Measurements from ENCODE around the gene MTARC1.

The MTARC1 gene

DNA sequence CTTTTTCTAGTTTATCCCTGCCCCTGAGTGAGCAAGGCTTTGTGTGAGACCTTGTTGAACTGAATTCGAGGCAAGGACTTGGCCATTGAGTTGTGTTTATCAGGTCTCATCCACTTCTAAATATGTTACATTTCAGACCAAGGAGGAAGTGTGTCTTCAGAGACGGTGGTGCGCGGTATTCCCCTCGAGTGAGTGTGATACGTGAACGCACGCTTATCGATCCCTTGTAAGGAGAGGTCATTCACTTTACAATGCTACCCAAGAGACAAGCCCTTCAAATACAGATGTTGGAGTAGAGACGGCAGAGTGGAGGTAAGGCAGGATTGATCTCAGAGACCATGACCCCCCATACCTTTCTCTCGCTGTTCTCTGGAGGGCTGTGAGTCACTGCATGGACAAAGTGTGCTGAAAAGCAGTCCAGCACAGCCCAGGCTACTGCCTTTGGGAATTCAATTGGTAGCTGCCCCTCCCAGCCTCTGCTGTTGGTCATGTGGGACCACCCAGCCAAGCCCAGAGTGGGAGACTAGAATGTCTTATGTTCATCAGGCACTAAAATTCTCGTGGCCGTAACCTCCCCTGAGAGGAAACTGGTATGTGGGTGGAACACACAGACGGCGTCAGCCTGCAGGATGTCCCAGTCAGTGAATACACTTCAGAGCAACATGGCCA is 16.3 kb upstream of the MTARC1 start:
- no peak for DNase-seq (ENCODE audit: low read depth)

DNA sequence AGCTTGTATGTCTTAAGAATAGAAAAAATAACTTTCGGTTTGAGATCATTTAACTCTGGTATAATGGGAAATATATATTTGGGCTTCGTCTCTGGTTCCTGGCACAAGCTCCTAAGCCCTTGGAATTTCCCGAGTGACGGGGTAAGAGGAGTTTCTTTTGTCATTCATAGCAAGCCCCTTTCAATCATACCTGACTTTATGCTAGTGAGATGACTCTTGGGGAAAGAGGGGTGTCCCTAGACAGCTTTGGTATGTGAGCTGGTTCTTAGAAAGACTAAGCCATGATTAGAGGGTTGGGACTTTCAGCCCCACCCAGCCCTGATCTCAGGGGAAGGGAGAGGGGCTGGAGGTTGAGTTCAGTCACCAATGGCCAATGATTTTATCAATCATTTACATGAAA is 13.9 kb upstream of the MTARC1 start:
- DNase-seq (ENCODE audit: low read depth) = no peak

GRCh38 chr1:220775240-220775853 is 11.4 kb upstream of the MTARC1 start:
- no peak for DNase-seq (ENCODE audit: low read depth)

- DNase-seq (ENCODE audit: low read depth) = no peak
Observed at GRCh38 chr1:220776254-220776653, 10.5 kb upstream of the MTARC1 start.

- DNase-seq (ENCODE audit: low read depth) = peak; percentile 31
Observed at GRCh38 chr1:220776720-220777326, 9.9 kb upstream of the MTARC1 start.

- DNase-seq (ENCODE audit: low read depth) = no peak
Observed at GRCh38 chr1:220783453-220783852, 3.3 kb upstream of the MTARC1 start.

DNA sequence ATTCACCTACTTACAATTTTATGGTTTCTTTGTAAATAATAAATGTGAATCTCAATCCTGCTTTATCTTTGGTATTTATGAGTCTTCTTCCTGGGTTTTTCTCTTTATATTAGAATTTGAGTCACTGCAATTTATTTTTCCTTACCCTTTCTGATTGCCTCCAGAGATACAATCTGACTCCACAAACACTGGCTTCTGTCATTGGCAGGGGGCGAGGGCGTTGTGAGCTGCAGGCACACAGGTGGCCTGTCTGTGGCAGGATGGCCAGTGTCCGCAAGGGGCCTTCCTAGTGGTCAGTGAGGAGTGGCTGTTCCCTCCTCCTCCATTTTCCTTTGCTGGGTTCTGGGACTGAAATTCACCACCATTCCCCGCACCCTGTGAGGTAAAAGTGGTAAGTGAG is 2.0 kb upstream of the MTARC1 start:
- DNase-seq (ENCODE audit: low read depth) = no peak

GRCh38 chr1:220785166-220786056 is 1.3 kb upstream of the MTARC1 start:
- DNase-seq (ENCODE audit: low read depth) = no peak

- no peak for DNase-seq (ENCODE audit: low read depth)
Observed at GRCh38 chr1:220786057-220786336, 716 bp upstream of the MTARC1 start.

- no peak for DNase-seq (ENCODE audit: low read depth)
Observed at GRCh38 chr1:220787069-220787619, 431 bp downstream of the MTARC1 start.

DNA sequence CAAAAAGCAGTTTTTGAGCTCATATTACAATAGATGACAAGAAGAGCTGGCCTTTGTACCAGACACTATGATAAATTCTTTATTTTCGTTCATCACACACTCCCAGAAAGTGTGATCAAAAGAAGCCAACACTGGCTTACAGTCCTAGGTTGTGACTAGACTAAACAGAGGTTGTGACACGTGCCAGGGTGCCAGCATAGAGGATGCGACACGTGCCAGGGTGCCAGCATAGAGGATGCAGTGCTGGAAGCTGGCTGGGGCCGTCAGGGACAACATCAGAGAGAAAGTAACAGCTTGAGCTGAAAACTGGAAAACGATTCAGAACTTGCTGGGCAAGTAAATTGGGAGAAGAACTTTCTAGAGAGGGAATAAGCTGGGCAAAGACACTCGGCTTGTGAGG is 2.2 kb downstream of the MTARC1 start:
- DNase-seq (ENCODE audit: low read depth) = no peak

DNA sequence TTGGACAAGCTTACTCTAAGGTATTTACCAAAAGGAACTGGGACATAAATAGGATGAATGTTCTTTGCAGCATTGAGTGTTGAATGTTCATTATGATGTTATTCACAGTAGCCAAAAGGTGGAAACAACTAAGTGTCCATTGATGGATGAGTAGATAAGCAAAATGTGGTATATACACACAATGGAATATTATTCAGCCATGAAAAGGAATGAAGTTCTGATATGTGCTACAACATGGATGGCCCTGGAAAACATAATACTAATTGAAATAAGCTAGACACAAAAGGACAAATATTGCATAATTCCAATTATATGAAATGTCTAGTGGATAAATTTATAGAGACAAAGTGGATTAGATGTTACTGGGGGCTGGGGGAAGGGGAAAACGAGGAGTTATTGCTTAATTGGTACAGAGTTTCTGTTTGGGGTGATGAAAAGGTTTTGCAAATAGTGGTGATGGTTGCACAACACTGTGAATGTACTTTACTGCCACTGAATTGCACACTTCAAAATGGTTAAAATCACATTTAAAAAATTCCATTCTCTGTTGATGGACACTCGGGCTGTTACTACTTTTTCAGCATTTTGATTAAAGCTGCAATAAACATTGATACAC is 2.9 kb downstream of the MTARC1 start:
- DNase-seq (ENCODE audit: low read depth) = no peak

DNA sequence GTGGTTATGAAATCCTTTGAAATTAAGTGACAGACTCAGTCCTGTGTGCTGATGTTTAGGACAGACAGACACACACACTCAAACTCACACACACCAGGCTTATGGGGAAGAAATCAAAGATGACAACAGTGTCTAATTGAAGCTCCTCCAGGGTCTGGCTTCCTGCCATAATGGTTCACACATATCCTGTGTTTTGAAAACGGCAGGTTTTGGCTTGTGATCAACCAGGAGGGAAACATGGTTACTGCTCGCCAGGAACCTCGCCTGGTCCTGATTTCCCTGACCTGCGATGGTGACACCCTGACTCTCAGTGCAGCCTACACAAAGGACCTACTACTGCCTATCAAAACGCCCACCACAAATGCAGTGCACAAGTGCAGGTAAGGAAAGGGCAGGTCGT is 4.6 kb downstream of the MTARC1 start:
- DNase-seq (ENCODE audit: low read depth) = no peak

GRCh38 chr1:220791956-220792355 is 5.2 kb downstream of the MTARC1 start:
- DNase-seq (ENCODE audit: low read depth) = no peak

DNA sequence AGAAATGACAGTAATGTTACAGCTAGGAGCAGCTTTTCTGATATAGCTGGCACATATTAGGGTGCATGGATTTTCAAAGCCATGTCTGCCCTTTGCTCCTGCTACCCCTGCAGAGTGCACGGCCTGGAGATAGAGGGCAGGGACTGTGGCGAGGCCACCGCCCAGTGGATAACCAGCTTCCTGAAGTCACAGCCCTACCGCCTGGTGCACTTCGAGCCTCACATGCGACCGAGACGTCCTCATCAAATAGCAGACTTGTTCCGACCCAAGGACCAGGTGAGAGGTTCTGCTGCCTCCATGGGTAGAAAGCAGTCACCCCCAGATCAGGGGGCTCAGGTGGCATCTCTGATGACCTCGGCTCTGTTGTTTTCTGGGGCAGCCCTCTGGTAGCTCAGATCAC is 9.8 kb downstream of the MTARC1 start:
- DNase-seq (ENCODE audit: low read depth) = no peak

DNA sequence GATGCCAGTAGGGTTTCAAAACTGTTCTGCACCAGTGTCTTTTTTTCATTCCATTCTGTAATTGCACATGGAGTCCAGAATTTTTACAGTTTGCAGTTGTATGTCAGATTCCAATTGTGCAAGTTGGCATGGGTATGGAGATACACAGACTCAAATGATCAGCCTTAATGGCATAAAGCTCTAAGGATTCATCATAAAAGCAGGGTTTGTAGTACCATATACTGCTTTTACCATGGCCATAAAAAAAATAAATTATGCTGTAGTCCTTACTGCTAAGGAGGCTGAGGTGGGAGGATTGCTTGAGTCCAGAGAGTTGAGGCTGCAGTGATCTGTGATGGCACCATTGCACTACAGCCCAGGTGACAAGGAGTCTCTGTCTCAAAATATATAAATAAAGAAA is 10.3 kb downstream of the MTARC1 start:
- DNase-seq (ENCODE audit: low read depth) = no peak

DNA sequence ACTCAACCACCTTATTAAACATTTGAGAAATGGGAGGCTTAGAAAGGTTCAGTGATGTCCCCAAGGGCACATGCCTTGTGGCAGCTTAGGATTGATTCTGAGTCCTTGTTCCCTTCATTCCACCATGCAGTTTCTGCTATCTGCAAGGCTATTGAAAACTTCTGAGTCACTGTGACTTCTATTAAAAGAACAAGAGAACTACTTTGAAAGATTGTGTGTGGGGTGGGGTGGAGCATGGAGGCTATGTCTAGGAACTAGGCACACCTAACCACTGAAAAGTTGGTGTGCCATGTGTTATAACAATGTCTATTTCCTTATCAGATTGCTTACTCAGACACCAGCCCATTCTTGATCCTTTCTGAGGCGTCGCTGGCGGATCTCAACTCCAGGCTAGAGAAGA is 10.8 kb downstream of the MTARC1 start:
- DNase-seq (ENCODE audit: low read depth) = no peak

GRCh38 chr1:220798338-220798737 is 11.6 kb downstream of the MTARC1 start:
- no peak for DNase-seq (ENCODE audit: low read depth)

DNA sequence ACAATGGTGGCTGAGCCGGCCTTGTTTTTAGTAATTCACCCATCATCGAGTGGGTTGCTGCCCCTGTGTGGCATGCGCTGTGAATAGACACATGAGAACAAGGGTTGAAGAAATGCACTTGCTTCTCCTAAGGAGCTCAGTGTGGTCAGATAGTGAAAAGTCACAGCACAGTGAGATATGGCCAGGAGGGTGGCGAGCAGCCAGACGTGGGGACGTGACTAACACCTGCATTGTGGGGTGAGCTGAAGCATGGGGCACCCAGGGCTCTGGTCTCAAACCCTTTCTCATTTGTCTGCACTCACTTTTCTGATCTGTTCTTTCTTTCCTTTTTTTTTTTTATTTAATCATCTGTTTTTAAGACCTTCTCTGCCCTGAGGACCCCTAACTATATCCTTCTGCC is 13.5 kb downstream of the MTARC1 start:
- no peak for DNase-seq (ENCODE audit: low read depth)

- DNase-seq (ENCODE audit: low read depth) = no peak
Observed at GRCh38 chr1:220803401-220804201, 16.9 kb downstream of the MTARC1 start.

DNA sequence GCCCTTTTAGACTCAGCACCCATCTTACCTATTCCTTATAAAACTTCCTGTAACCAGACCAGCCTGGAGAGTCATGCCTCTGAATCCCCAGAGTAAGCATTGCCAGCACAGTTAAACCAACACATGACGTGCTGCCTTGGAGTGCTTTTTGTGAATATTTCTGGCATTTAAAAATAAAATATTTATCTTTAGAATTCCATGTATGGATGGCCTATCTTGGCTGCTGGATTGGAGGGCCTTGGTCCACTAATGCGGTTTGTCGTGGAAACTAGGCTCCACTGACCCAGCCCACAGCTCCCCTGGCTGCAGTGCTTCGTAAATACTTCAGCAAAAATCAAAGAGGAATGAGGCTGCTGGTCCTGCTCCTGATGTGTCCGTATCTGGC is 17.5 kb downstream of the MTARC1 start:
- no peak for DNase-seq (ENCODE audit: low read depth)

All from GM04504 (cell line).